Fibroblast of skin of scalp (primary cell): Measurements from ENCODE around the gene ITIH2.
"Not testable (repeated sequence)": the region's sequence is repeated elsewhere in the genome, so short reads cannot be mapped to it uniquely, and the experiment has no call there.

Source experiments
- DNase-seq: peaks from one replicate; pipeline ENCODE4 v3.0.0-alpha.2; 2013

The ITIH2 gene

DNA sequence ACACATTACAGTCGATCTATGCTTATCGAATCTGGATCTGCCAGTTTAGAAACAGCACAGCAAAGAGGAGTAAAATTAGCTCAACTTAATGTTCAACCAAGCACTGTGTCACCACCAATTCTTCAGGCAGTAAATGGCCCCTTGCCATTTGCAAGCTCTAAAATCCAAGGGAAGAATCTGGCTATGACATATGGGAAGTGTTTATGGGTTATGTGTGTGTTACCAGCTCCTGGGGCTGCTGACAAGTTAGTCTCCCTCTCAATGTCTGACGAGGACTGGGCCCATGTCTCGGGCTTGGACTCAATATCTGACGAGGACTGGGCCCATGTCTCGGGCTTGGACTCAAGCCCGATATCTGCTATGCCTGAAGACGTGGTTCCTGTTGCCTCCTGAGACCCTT lies 5.7 kb upstream of the ITIH2 start:
- DNase-seq = no peak

DNA sequence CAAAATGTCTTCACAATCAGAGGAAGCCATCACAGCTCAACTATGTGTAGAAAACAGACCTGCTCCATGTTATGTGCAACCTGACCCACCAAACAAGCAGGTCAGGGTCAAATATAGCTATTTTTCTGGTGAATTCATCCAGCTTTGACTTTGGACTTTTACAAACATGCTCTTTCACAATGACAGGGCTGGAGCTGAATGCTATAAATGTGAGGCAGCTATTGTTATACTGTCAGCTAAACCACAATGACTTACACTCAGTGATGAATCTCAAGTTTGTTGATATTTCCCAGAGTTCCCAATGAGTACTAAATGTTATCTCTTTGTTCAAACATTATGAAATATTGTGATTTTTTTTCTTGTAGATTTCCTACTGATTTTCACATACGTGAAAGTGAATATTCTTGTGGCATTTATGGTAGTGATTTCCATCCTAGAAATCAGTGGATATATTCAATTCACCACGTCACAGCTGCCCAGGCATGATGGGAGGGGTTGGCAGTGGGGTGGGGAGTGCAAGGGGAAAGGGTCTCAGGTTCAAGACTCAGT lies 2.5 kb upstream of the ITIH2 start:
- no peak for DNase-seq

DNA sequence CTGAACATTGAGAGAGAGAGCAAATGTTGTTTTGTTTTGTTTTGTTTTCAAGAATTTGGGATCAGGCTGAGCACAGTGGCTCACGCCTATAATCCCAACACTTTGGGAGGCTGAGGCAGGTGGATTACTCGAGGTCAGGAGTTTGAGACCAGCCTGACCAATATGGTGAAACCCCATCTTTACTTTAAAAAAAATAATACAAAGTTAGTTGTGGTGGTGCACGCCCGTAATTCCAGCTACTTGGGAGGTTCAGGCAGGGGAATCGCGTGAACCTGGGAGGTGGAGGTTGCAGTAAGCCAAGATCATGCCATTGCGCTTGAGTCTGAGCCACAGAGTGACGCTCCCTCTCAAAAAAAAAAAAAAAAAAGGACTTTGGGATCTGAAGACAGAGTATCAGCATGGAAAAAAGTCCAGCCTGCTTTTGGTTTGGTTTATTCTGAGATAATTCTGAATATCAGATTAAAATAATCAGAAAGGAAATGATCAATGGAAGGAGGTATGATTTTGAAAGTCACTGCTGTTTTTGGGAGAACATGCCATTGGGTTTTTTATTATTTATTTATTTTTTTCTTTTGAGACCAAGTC lies 1.9 kb upstream of the ITIH2 start:
- DNase-seq = no peak

DNA sequence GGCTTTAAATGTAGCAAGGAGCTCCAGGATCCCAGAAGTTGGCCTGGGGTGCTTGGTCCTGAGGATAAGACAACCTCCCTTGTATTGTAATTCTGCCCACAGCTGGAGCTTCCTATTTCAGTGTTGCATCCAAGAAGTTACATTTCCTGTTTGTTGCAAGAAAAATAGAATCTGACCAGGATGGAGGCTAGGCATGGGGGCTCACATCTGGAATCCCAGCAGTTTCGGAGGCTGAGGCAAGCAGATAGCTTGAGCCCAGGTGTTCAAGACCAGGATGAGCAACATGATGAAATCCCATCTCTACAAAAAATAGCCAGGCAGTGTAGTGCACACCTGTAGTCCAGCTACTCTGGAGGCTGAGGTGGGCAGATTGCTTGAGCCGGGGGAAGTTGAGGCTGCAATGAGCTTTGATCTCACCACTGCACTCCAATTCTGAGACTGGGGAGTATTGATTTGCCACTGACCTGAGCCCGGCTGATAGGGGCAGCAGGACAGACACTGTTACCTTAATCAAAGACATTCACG lies 766 bp upstream of the ITIH2 start:
- no peak for DNase-seq

DNA sequence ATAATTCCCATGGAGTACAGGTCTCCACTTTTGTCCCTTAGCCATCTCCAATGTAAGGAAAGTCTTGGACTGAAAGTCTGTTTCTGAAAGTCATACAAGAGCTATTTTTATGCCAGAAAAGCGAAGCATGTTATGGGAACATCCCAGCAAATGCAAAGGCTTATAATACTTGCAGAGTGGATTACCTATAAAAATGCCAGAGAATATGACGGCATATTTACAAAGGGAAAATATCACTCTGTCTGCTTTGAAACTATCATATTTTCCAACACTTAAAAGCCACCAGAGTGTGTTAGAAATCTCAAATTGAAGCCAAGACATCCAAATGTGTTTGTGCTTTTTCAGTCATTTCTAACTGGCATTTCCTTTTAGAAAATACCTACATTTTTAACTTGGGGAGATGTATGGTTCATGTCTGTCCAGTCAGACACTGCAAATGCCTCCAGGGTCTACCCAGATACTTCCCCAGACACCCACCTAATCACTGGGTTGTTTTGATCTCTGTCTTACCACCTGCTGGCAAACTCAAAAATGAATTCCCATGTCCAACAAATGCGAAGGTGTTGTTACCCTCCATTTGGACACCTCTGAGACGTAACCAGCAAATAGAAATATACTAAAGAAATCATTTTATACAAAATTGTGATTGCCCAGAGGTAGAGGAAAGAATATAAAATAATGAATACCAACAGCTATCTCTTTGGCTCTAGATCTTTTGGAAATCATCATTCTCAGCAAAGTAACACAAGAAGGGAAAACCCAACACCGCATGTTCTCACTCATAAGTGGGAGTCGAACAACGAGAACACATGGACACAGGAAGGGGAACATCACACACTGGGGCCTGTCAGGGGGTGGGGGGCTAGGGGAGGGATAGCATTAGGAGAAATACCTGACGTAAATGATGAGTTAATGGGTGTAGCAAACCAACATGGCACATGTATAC lies 1.2 kb downstream of the ITIH2 start:
- no peak for DNase-seq

DNA sequence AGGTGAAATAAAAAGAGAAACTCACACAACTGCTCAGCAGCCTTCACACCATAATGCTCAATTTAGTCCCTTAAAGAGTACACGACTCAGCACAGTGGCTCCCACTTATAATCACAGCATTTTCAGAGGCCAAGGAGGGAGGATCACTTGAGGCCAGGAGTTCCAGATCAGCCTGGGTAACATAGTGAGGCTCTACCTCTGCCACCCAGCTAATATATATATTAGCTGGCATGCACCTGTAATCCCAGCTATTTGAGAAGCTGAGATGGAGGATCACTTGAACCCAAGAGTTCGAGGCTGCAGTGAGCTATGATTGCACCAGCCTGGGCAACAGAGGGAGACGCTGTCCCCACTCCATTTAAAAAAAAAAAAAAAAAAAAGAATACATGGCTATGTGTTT lies 2.2 kb downstream of the ITIH2 start:
- no peak for DNase-seq

DNA sequence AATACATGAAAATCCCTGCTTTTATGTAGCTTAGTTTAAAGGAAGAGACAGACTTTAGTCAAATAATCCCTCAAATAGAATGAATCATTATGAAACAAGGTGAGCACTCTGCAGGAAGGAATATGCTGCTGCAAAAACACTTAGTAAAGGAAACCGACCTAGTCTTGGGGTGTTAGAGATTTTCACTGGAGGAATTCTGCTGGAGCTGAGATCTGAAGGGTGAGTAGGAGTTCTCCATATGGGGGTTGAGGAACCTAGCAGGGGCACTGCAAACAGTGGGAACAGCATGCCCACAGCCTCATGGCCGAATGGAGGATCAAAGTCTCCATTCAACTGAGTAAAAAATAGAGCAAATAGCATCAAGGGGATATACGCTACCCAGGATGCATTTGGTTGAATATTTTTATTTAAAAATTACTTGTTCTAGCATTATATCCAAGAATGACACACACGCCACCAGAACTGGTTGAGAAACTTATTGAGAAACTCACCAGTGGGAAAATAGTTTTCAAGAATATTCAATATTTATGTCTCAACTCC lies 3.5 kb downstream of the ITIH2 start:
- DNase-seq = no peak

DNA sequence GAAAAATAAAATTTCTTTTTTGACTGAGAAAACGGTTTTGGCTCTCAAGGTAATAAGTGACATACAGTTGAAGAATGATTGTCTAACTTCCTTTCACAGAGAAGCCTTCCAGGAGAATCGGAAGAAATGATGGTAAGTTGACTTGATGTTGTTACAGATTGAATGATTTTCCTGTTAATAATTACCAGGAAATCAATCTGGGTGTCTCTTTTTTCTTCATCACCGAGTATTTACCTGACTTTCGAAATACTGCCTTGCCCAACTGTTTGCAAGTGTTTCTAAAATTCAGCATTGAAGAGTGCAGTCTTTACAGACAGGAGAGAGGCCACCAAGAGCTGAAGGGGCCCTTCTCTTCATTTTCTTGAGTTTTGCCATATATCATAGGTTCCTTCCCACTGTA lies 4.0 kb downstream of the ITIH2 start:
- DNase-seq = no peak

DNA sequence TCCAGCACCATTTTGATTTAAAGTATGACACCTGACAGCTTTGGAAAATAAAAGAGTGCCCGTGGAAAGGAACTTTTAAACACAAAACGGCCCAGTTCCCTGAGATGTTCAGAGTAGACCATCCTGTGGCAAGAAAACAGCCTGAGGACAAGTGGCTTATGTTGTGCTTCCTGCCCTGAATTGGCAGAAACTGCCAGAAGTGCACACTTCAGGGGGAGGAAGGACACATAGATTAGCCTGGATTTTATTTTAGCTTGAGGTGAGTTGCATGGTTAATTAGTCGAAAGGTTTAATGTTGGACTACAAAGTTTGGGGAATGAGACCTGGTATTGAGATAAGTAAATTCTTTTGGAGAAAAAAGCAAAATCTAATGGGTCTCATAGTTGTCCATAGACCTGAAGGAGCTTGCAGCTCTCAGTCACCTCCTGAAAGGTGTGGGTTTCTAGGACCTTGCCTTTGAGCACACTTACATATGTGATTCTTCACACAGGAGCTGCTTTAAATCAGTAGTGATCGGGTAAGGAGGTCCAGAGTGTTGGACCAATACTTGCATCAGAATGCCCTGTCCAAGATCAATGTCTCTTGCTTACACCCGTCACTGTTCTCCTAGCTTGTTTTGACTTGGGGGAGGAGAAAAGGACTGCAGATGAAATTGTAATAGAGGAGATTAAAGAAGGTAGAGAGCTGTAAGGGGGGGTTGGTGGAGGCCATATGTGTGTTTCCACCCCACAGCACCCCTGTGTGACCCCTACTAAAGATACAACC lies 4.9 kb downstream of the ITIH2 start:
- DNase-seq = no peak

DNA sequence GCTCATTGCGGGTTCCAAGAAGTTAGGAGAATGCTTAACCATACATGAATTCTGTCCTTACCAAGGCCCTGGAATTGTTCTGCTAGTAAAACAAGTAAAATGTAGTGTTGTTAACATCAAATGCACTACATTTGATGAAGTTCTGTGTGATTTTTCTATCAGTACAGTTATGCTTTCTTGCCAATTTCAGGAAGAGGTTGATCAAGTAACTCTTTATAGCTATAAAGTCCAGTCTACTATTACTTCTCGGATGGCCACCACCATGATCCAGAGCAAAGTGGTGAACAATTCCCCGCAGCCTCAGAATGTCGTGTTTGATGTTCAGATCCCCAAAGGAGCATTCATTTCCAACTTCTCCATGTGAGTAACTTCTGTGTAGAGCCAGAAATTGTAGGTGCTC lies 5.7 kb downstream of the ITIH2 start:
- DNase-seq = no peak

DNA sequence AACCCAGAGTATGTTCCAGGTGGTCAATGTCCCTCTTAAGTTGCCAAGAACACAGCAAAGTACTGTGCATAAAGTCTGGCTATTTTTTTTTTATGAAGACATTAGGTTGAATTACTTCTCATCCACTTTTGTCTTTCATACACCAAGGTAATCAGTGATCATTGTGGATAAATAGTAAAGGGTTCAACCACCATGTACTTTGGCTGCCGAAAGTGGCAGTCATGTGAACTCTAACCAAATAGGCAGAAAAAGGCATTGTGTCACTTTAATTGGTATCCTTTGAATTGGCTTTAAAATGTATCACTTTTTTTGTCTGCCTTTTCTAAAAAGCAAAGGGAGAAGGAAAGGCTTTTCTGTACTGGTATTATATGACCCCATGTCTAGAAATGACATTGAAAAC lies 7.3 kb downstream of the ITIH2 start:
- DNase-seq = no peak

DNA sequence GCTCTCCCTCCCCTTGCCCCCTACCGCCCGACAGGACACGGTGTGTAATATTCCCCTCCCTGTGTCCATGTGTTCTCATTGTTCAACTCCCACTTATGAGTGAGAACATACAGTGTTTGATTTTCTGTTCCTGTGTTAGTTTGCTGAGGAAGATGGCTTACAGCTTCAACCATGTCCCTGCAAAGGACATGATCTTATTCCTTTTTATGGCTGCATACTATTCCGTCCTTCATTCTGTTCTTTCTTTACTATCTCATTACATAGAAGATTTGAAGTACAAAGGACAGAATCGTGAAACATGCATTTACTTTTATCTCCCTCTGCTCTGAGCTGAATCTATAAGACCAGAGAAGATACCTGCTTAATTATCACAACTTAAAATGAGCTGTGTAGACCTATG lies 8.0 kb downstream of the ITIH2 start:
- DNase-seq = not testable (repeated sequence)

DNA sequence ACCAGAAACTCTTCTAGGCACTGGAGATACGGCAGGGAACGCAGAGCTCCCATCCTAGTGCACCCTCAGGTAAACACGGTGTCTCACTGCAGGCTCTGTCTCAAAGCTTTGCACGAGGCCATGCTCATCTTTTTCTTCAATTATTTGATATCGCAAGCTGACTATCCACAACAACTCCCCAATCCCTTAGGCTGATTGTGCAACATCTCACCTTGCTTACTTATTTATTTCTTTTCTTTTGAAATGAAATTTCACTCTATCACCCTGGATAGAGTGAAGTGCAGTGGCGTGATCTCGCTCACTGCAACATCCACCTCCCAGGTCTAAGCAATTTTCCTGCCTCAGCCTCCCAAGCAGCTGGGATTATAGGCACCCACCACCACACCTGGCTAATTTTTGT lies 12.4 kb downstream of the ITIH2 start:
- no peak for DNase-seq

DNA sequence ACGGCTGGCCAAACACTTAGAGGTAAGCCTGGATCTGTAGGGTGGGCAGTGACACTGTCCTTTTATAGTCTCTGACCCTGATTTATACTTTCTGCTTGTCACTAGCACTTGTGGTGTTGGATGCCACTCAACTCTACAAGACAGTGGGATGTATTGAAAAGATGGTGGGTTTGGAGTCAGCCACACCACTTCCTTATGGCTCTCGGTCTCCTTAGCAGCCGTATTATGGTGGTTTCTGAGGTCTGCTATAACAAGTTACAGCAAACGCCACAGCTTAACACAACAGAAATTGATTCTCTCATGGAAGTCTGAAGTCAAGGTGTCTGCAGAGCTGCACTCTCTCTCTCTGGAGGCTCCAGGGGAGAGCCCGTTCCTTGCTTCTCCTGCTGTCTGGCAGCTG lies 14.7 kb downstream of the ITIH2 start:
- DNase-seq = no peak

DNA sequence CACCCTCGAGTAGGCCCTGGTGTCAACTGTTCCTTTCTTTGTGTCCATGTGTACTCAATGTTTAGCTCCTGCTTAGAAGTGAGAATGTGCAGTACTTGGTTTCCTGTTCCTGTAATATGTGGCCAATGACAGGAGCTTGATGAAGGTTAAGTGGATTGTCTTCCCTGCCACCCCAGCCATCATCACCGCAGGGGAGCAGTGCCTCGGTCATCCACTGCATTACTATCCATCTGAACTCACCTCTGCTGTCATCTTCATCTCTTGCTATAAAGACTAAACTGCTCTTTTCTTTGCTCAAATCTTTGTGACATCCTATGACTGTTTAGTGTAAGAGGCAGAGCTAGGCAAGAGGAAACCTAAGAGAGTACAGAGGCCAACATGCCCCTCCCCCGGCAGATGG lies 15.6 kb downstream of the ITIH2 start:
- DNase-seq = no peak

DNA sequence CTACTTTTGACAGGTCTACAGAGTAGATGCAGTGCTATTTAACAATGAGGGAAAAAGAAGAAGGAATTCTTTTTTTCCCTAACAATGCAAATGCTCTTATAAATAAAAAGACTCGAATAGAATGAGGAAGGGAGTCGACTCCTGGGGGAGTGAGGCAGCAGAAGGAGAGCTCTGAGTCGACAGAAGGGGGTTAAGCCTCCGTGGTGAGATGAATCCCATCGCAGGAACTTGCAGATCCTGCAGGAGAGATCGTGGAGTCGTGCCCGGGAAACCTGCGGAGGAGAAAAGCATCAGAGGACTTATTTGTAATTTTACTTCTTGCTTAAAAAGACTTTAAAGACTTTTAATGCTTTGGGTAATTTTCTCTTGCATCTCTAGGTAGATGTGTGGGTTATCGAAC lies 17.4 kb downstream of the ITIH2 start:
- no peak for DNase-seq

DNA sequence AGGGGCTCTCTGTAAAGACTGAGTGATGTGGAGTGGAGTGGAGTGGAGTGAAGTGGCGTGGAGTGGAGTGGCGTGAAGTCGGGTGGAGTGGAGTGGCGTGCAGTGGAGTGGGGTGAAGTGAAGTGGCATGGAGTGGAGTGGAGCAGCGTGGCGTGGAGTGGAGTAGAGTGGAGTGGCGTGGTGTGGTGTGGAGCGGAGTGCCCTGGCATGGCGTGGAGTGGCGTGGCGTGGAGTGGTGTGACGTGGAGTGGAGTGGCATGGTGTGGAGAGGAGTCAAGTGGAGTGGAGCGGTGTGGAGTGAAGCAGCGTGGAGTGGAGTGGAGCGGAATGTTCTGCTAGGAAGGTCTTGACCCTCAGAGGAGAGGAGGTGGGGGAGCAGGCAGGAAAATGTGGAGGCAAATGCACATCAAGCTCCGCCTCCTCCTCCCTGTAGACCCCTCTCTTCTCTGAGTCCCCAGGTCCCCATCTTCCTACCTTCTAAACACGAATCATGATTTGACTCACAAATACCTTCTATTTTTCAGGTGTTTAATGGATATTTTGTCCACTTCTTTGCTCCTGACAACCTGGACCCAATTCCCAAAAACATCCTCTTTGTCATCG lies 19.9 kb downstream of the ITIH2 start:
- no peak for DNase-seq

DNA sequence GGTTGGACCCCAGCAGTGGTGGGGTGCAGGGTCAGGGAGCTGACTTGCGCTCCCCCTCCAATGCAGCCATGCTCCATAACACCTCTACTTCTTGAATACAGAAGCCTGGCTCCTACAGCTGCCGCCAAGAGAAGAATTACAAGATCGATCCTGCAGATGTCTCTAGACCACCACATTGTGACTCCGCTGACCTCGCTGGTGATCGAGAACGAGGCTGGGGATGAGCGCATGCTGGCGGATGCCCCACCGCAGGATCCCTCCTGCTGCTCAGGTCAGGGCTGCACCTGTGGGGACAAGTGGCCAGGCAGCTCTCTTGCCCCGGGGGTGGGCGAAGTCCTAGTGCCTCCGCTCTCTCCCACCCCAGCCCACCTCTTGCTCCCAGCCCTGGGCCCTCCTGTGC lies 31.7 kb downstream of the ITIH2 start:
- no peak for DNase-seq

DNA sequence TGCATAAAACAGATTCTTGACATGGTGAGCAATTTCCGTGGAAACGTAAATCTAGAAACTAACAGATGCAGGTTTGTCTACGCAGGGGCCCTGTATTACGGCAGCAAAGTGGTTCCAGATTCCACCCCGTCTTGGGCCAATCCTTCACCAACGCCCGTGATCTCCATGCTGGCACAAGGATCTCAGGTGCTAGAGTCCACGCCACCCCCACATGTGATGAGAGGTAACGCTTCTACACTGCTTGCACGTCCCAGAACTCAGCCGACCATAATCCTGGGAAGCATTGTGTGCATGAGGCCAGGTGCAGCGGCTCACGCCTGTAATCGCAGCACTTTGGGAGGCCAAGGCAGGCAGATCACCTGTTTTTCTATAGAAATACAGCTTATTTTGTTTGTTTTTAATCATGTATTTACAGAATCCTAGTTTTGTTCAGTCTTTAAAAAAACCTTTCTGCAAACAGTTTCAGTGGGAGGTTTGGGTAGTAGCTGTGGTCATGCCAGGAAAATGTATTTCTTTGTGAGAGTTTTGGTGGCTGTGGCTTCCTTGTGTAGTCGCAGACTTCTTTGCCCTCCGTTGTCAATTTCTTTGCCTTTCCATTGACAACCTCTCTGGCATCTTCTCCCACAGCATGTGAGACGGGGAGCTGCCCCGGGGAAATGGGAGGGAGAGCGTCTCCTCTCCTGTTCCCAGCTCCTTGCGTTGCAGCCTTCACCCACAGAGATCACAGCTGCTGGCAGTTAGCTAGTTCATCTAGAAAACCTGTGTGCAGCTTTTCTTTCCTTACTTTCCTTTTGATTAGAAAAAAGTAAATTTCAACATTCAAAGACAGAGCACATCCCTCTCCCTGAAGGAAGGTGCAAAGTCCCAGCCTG lies 35.7 kb downstream of the ITIH2 start:
- DNase-seq = no peak

DNA sequence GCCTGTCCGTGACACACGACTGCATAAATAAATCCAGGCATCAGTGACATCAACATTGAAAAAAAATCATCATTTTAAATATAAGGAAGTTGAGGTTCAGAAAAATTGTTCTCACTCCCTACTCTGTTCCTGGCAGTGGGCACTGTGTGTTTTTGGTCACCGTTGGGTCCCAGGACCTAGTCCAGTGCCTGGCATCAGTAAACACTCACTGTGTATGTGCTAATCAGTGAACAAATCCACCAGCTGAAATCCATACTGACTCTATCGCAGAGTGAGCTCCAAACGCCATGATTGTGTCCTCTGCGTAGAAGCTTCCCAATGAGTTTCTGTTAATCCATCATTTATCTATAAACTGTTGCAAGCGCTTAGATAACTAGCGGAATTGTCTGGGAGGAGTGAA lies 41.2 kb downstream of the ITIH2 start:
- DNase-seq = no peak

DNA sequence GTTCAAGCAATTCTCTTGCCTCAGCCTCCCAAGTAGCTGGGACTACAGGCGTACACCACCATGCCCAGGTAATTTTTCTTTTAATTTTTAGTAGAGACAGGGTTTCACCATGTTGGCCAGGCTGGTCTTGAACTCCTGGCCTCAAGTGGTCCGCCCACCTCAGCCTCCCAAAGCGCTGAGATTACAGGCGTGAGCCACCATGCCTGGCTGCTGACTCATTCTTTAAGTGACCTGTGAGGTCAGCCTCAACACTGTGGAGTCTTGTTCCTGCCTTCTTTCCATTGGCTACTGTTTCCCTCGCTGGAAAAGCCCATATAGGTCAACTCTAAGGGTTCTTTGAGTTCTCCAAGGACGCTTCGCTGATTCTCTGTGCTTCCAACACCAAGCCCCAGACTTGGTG lies 45.5 kb downstream of the ITIH2 start:
- DNase-seq = not testable (repeated sequence)
